T-helper 9 cell (primary cell): ENCODE results near the gene PSPC1.
A peak's percentile ranks its signal among the peaks of the same experiment; 100 is the strongest.
"Not testable (repeated sequence)": the region's sequence is repeated elsewhere in the genome, so short reads cannot be mapped to it uniquely, and the experiment has no call there.

Source experiments
- DNase-seq: peaks from one replicate; pipeline ENCODE4 v3.0.0-alpha.2; 2020
- total RNA-seq, 2 donors: gene quantifications; one replicate each; lab custom pipeline; 2026; lab: John Stamatoyannopoulos, UW

PSPC1 gene, protein sequence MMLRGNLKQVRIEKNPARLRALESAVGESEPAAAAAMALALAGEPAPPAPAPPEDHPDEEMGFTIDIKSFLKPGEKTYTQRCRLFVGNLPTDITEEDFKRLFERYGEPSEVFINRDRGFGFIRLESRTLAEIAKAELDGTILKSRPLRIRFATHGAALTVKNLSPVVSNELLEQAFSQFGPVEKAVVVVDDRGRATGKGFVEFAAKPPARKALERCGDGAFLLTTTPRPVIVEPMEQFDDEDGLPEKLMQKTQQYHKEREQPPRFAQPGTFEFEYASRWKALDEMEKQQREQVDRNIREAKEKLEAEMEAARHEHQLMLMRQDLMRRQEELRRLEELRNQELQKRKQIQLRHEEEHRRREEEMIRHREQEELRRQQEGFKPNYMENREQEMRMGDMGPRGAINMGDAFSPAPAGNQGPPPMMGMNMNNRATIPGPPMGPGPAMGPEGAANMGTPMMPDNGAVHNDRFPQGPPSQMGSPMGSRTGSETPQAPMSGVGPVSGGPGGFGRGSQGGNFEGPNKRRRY
- total RNA-seq: 96.0 to 113 reads per million in 2 donors

- peak; percentile 92 for DNase-seq
Observed at GRCh38 chr13:19782727-19783682, at the start of gene PSPC1. PSPC1 (minus strand) TSS chr13:19782945; CDS start chr13:19782757, 188 bp downstream.

DNA sequence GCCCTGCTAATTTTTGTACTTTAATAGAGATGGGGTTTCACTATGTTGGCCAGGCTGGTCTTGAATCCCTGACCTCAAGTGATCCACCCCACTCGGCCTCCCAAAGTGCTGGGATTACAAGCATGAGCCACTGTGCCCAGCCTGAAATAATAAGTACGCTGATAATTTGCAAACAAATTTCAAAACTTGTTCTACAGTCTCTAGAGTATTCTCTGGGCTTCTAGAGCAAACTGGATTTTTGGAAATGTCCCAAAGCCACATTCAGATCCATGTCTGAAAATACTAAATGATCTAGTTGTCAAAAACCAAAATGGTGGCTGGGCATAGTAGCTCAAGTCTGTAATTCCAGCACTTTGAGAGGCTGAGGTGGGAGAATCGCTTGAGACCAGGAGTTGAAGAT lies 39.9 kb upstream of the PSPC1 start:
- no peak for DNase-seq

GRCh38 chr13:19818223-19818842 lies 35.6 kb upstream of the PSPC1 start:
- peak; percentile 8 for DNase-seq

DNA sequence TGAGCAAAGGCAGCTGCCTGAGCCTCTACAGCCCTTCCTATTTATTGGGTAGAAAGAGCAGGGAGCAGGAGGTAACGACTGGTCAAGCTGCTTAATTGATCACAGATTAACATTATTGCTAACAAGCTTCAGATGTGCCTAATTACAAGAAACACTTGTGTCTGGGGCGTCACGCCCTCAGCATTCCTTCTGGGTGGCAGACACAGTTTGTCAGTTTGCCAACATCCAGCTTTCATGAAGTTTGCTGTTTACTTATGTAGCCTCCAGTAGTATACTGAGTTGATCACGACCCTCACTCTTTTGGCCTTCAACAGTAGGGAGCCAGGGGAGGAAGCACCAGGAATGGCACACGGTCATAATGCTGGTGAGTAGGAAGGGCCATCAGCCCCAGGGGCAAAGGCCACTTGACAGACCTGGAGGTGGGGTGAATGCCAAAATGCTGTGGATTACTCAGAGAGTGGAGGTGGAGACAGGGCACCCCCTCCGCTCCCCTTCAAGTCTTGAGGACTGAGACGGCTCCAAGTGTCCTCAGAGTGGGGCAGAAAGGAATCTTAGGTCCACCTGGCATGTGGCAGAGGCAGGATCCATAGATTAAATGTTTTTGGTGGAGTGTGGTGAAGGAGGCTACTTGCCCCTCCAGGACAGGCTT lies 34.9 kb upstream of the PSPC1 start:
- no peak for DNase-seq

GRCh38 chr13:19817106-19817505 lies 34.4 kb upstream of the PSPC1 start:
- DNase-seq: no peak

DNA sequence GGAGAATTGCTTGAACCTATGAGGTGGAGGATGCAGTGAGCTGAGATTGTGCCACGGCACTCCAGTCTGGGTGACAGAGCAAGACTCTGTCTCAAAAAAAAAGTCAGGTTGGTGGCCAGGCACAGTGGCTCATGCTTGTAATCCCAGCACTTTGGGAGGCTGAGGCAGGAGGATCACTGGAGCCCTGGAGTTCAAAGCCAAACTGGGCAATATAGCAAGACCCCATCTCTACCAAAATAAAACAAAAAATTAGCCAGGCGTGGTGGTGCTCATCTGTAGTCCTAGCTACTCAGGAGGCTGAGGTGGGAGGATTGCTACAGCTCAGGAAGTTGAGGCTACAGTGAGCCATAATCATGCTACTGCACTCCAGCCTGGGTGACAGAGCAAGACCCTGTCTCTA lies 33.1 kb upstream of the PSPC1 start:
- not testable (repeated sequence) for DNase-seq

GRCh38 chr13:19810996-19811881 lies 28.5 kb upstream of the PSPC1 start:
- DNase-seq: no peak

DNA sequence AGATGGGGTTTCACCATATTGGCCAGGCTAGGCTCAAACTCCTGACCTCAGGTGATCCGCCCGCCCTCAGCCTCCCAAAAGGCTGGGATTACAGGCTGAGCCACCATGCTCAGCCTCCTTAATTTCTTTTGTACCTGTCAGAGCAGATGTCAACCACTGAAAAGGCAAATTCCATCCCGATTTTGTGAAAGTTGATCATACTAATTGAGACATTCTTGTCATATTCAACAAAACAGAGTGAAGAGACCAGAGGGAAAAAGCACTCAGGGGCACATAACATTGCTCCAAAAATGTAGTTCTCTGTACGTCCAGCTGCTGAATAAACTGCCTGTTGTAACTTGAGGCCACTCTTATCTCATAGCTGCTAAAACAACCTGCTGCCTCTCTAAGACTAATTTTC lies 27.4 kb upstream of the PSPC1 start:
- DNase-seq: no peak

- no peak for DNase-seq
Observed at GRCh38 chr13:19805765-19806164, 23.0 kb upstream of the PSPC1 start.

DNA sequence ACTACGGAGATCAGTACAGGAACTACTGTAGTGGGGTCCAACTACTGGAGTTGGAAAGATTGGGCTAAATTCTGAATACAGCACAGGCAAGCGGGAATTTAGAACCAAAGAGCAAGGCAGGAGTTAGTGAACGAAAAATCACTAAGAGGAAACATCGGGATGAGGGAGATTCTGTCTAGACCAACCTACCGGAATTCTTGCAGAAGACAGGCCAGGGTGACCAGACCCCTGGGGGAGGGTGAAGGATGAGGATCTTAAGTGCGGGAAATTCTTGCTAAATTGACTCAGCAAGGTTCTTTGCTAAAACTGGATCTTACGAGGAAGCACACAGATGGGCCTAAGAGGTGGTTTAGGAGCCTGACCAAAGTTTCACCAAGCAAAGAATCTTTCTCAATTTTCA lies 13.2 kb upstream of the PSPC1 start:
- no peak for DNase-seq

DNA sequence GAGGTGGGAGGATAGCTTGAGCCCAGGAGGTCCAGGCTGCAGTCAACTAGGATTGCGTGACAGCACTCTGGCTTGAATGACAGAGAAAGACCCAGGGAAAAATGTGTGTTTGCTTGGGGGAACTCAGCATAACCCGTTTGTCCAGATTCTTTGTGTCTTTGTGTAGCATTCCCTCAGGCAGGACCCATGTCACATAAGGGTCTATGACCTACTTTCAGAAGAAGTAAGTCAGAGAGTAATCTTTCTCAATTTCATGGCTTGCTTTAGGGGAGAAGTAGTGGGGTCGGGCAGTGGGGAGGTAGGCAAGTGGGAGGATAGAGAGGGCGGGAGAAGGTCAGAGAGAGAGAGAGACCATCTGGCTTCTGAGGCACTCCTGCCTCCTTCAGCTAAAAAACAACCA lies 11.9 kb upstream of the PSPC1 start:
- no peak for DNase-seq

GRCh38 chr13:19791953-19792537 lies 9.3 kb upstream of the PSPC1 start:
- no peak for DNase-seq

DNA sequence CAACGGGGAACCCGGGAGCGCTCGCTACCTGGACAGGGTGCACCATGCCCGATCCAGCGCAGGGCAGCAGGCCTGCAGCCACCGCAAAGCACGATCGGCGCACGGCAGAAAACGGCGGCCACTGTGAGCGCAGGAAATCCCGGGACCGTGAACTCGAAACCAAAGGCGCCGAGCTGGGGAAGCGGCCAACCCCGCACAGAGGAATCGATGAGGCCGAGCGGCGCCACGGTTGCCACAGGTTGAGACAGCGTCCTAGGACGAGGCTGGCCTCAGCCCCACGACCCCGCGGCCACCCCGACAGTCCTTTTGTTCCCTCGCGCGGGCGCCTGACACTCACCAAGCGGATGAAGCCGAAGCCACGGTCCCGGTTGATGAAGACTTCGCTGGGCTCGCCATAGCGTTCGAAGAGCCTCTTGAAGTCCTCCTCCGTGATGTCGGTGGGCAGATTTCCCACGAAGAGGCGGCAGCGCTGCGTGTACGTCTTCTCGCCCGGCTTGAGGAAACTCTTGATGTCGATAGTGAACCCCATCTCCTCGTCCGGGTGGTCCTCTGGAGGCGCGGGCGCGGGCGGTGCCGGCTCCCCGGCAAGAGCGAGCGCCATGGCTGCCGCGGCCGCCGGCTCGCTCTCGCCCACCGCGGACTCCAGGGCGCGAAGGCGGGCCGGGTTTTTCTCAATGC lies 557 bp downstream of the PSPC1 start:
- peak; percentile 37 for DNase-seq

DNA sequence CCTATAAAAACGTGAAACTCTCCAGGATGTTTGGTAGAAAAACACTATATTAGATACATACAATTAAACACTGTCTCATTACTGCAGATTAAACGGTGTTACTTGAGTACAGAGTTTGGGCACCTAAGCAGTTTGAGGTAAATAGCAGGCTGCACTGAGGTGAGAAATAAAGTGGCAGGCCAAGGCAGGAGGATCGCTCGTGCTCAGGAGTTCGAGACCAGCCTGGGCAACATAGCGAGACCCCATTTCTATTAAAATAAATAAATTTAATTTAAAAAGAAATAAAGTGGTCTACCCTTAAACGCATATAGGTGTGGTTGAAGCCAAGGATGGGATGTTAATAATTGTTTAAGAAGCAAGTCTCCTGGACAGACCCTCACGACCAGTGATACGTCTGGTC lies 1.2 kb downstream of the PSPC1 start:
- DNase-seq: no peak

DNA sequence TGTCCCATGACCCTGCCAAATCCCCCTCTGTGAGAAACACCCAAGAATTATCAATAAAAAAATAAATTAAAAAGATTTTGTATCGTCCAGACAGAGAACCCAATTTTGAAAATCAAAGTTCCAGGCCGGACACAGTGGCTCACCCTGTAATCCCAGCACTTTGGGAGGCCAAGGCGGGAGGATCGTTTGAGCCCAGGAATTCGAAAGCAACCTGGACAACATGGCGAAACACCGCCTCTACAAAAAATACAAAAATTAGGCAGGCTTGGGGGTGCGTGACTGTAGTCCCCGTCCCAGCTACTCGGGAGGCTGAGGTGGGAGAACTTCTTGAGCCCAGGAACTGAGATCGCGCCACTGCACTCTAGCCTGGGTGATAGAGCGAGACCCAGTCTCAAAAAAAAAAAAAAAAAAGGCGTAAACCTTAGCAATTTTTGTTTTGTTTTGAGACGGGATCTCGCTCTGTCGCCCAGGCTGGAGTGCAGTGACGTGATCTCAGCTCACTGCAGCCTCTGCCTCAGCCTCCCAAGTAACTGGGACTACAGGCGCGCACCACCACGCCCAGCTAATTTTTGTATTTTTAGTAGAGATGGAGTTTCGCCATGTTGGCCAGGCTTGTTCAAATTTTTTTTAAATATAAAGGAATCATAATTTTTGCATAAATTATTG lies 1.9 kb downstream of the PSPC1 start:
- DNase-seq: not testable (repeated sequence)

GRCh38 chr13:19772306-19772705 lies 10.4 kb downstream of the PSPC1 start:
- no peak for DNase-seq

GRCh38 chr13:19769854-19770253 lies 12.9 kb downstream of the PSPC1 start:
- DNase-seq: no peak

DNA sequence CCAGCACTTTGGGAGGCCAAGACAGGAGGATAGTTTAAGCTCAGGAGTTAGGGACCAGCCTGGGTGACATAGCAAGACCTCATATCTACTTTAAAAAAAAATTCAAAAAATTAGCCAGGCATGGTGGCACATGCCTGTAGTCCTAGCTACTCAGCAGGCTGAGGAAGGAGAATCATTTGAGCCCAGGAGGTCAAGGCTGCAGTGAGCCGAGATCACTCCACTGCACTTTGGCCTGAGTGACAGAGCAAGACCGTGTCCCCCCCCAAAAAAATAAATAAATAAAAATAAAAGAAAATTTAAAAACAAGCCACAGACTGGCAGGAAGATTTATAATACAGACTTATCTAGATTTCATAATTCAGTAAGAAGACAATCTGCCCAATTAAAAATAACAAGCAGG lies 14.8 kb downstream of the PSPC1 start:
- no peak for DNase-seq

DNA sequence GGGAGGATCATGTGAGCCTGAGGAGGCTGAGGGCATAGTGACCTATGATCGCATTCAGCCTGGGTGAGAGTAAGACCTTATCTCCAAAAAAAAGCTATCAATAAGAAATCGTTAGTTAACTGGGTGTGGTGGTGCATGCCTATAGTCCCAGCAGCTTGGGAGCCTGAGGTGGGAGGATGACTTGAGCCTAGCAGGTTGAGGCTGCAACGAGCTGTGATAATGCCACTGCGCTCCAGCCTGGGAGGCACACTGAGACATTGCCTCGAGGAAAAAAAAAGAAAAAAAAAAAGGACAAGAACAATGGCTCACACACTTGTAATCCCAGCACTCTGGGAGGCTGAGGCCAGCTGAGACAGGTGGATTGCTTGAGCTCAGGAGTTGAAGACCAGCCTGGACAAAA lies 16.2 kb downstream of the PSPC1 start:
- DNase-seq: no peak

DNA sequence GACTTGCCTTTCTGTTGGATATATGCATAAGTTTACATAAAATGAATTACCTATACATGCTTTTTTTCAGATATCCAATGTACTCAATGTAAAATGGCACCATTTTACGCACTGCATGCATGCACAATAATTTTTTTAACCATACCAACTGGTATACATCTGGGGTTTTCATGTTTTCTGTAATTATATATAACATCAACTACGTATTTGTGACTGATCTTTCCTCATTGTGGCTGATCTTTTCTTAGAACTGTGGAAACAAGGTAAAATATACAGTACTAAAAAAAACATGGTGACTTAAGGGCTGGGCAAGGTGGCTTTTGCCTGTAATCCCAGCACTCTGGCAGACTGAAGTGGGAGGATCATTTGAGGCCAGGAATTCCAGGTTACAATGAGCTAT lies 18.5 kb downstream of the PSPC1 start:
- no peak for DNase-seq
